ENCODE results near the gene KEAP1.

DNA sequence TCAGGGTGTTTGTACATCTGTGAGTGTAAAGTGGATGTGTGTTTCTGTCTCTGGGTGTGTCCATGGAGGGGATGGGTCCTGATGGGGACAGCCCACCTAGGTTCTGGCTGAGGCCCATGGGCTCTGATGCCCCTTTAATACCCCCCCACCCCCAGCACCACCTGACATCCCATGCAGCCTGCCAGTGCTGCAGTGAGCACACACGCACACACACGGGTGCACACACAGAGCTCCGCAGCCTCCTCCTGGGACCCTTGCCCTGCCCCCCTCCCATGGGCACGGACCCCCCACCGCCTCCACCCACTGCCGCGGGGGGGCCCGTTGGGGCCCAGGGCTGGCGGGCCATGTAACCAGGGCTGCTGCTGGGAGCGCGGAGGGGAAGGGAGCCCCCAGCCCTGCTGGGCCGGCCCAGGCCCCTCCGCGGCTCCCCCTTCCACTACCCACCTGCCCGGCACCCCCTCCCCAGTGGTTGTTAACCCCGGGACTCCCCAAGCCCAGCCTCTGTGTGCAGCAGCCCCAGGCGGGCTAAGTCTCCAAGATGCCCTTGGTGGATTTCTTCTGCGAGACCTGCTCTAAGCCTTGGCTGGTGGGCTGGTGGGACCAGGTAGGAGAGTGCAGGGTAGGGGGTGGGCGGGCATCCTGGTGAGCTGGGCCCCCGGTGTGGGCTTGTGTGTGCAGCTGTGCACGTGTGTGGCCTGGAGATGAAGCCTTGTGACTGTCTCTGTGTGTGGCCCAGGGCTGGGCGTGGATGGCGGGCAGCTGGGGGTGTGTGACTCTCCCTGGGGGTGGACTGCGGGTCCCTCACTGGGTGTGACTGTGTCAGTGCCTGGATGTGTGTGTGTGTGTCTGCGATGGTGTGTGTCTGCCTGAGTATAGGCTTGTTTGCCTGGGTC is 50.2 kb downstream of the KEAP1 start:
- TF ChIP-seq, protein P1, sequence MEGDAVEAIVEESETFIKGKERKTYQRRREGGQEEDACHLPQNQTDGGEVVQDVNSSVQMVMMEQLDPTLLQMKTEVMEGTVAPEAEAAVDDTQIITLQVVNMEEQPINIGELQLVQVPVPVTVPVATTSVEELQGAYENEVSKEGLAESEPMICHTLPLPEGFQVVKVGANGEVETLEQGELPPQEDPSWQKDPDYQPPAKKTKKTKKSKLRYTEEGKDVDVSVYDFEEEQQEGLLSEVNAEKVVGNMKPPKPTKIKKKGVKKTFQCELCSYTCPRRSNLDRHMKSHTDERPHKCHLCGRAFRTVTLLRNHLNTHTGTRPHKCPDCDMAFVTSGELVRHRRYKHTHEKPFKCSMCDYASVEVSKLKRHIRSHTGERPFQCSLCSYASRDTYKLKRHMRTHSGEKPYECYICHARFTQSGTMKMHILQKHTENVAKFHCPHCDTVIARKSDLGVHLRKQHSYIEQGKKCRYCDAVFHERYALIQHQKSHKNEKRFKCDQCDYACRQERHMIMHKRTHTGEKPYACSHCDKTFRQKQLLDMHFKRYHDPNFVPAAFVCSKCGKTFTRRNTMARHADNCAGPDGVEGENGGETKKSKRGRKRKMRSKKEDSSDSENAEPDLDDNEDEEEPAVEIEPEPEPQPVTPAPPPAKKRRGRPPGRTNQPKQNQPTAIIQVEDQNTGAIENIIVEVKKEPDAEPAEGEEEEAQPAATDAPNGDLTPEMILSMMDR (IDR thresholded peaks at IDR 0.05) = no peak
- TF ChIP-seq POLR2A (IDR thresholded peaks at IDR 0.05; ENCODE audit: low read depth) (no peak), EP300 (IDR thresholded peaks at IDR 0.05) (no peak), POLR2AphosphoS5 (IDR thresholded peaks at IDR 0.05) (no peak)
